Measurements from ENCODE around the gene BLOC1S5. TPM values are rescaled to one million over a fixed set of nuclear protein-coding genes. Genes with fewer than 3 reads are reported as not detected.
A peak's percentile ranks its signal among the peaks of the same experiment; 100 is the strongest.

The BLOC1S5 gene
- total and polyA plus RNA-seq, 2 experiments from 2014 or later = 13.1 to 14.0 TPM

DNA sequence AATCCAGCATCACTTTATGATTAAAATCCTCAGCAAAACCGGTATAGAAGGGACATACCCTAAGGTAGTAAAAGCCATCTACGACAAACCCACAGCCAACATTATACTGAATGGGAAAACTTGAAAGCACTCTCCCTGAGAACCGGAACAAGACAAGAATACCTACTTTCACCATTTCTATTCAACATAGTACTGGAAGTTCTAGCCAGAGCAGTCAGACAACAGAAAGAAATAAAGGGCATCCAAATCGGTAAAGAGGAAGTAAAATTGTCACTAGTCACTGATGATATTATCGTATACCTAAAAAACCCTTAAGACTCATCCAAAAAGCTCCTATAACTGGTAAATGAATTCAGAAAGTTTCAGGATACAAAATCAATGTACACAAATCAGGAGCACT is 33.3 kb downstream of the BLOC1S5 start:
- Histone ChIP-seq H3K36me3 (ENCODE audit: low read depth) (no peaks in the 10 kb centered on the region), H4K20me1 (ENCODE audit: insufficient read depth) (no peaks in the 10 kb centered on the region), H3K27ac (no peak overlapping the region), H3K27me3 (replicated peaks; ENCODE audit: insufficient read depth) (no peaks in the 10 kb centered on the region), H3K9me2 (ENCODE audit: insufficient read depth) (no peaks in the 10 kb centered on the region), H3K4me3 (no peak overlapping the region), H3F3A (ENCODE audit: insufficient read depth) (no peaks in the 10 kb centered on the region; the same call in 1 of the 2 replicates), H3K79me2 (ENCODE audit: insufficient read depth) (peaks cover 92% of the 10 kb centered on the region), H3K4me1 (ENCODE audit: insufficient read depth) (peaks cover 21% of the 10 kb centered on the region), H2AFZ (no peak overlapping the region), H3K9me3 (ENCODE audit: low read depth) (no peaks in the 10 kb centered on the region), H3K4me2 (ENCODE audit: unreplicated experiment) (no peak overlapping the region), H3K9ac (no peak overlapping the region)
- no peak for TF ChIP-seq EZH2 (IDR thresholded peaks at IDR 0.05; ENCODE audit: insufficient read depth, poor library complexity, severe bottlenecking)
- in situ Hi-C loops (cut with MboI) = no loop called here
- no peak for DNase-seq
- WGBS, 2 experiments (ENCODE audit: low coverage in 1 of 2, low lambda C conversion rate in 2 of 2, missing lambda C conversion rate in 2 of 2) = 94 to 97% methylated on average over 5 of the region's 5 CpGs

DNA sequence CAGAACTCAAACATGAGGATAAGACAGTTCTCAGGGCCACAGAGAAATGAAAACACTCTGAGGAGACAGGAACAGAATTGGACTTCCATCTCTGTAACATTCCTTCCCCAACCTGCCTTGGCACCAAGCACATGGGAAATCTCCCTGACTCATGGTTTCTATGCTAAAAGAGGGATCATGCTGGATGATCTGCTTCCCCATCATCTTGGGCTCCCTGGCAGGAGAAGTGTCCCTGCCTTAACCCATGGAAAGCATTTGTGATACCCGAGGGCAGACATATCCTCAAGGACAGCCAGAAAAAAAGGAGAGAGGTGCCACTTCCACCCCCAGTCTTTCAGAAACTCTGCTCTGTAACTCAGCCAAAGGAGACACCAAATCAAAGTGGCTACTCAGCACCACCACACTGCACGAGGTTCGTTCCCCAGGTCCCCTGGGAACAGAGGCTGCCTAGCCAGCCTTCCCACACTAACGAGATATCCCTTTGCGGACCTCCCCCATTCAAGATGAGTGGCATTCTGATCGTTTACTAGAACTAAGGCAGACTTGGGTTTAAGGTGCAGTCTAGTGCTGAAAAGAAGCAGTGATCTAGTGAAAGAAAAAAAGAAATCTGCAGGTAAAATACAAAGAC is 34.8 kb downstream of the BLOC1S5 start:
- no peak overlapping the region for H3K27ac ChIP-seq
- peak; percentile 21 for DNase-seq
- 54 to 59% methylated on average over 6 of the region's 6 CpGs for WGBS, 2 experiments (ENCODE audit: low coverage in 1 of 2, low lambda C conversion rate in 2 of 2, missing lambda C conversion rate in 2 of 2)

DNA sequence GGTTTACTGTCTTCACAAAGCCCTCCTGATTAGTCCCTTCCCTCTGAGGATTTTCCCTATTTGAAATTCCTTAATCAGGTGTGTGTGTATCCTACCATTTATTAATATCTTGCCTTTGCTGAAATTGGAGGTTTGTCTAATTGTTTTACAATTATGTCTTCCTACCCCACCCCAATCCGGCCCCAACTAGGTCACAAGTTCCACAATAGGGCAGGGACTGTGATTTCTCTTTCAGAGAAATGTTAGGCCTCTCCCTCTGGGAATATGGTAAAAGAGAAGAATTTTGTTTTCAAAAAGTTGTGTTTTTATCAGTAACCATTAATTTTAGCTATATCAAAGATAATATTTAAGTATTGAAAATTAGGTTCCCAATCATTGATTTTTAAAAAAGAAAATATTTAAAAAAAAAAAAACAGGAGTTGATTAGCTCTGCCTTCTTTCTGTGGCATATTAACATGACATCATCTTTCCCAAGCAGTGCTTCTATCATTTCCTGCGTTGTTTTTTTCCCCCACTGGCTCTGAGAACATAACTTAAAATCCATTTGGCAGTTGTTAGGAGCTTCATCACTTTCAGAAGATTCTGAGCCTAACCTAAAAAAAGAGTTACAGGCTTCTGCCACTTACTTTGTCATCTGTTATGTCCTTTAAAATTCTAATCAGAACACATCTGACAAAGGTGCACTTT is 36.1 kb downstream of the BLOC1S5 start:
- Histone ChIP-seq H3K4me1 (ENCODE audit: insufficient read depth) (peaks cover 21% of the 10 kb centered on the region), H3K9ac (peak overlapping the region; percentile 24; the same call in 1 of the 2 replicates), H3K79me2 (ENCODE audit: insufficient read depth) (peaks cover 68% of the 10 kb centered on the region), H3K27me3 (replicated peaks; ENCODE audit: insufficient read depth) (no peaks in the 10 kb centered on the region), H4K20me1 (ENCODE audit: insufficient read depth) (no peaks in the 10 kb centered on the region), H3F3A (ENCODE audit: insufficient read depth) (no peaks in the 10 kb centered on the region; the same call in 1 of the 2 replicates), H3K27ac (0 out of 2 replicates have a peak overlapping the region, but pooled peaks have one; percentile 12), H3K4me3 (no peak overlapping the region), H2AFZ (peak overlapping the region; percentile 57), H3K9me2 (ENCODE audit: insufficient read depth) (no peaks in the 10 kb centered on the region), H3K4me2 (ENCODE audit: unreplicated experiment) (no peak overlapping the region), H3K36me3 (ENCODE audit: low read depth) (no peaks in the 10 kb centered on the region), H3K9me3 (ENCODE audit: low read depth) (no peaks in the 10 kb centered on the region)
- no peak for TF ChIP-seq EZH2 (IDR thresholded peaks at IDR 0.05; ENCODE audit: insufficient read depth, poor library complexity, severe bottlenecking)
- no peak for TF ChIP-seq EZH2phosphoT487 (IDR thresholded peaks at IDR 0.05; ENCODE audit: insufficient read depth, low read depth)
- in situ Hi-C loops (cut with MboI) = no loop called here
- peak; percentile 58 for DNase-seq
- WGBS, 2 experiments (ENCODE audit: low coverage in 1 of 2, low lambda C conversion rate in 2 of 2, missing lambda C conversion rate in 2 of 2) = 11 to 15% methylated on average over 2 of the region's 2 CpGs

More for the DNA sequence above, 34.8 kb downstream of the BLOC1S5 start:
- Histone ChIP-seq H3K4me2 (ENCODE audit: unreplicated experiment) (peak overlapping the region; percentile 14), H4K20me1 (ENCODE audit: insufficient read depth) (no peaks in the 10 kb centered on the region), H3K9ac (no peak overlapping the region), H3K36me3 (ENCODE audit: low read depth) (no peaks in the 10 kb centered on the region), H3K9me3 (ENCODE audit: low read depth) (no peaks in the 10 kb centered on the region), H2AFZ (no peak overlapping the region), H3K79me2 (ENCODE audit: insufficient read depth) (peaks cover 77% of the 10 kb centered on the region), H3K9me2 (ENCODE audit: insufficient read depth) (no peaks in the 10 kb centered on the region), H3F3A (ENCODE audit: insufficient read depth) (no peaks in the 10 kb centered on the region; the same call in 1 of the 2 replicates), H3K27me3 (replicated peaks; ENCODE audit: insufficient read depth) (no peaks in the 10 kb centered on the region), H3K4me3 (no peak overlapping the region), H3K4me1 (ENCODE audit: insufficient read depth) (peaks cover 21% of the 10 kb centered on the region)
- TF ChIP-seq EZH2phosphoT487 (IDR thresholded peaks at IDR 0.05; ENCODE audit: insufficient read depth, low read depth) = no peak
- no peak for TF ChIP-seq EZH2 (IDR thresholded peaks at IDR 0.05; ENCODE audit: insufficient read depth, poor library complexity, severe bottlenecking)
- in situ Hi-C loops (cut with MboI) = no loop called here

DNA sequence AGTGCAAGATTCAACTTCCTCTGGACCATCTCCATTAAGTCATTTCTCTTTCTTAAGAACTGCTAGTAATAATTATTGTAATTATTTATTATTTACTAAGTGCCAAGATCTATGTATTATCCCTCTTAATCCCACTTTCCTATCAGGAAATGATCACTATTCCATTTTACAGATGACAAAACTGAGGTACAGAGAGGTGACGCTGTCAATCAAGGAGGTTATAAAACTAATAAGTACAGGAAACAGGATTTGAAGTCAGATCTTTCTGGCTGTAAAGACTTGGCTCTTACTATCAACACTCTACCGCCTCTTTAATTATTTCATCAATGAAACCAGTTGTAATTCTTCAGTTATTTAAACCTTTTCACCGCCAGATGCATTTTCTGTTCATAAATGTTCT is 37.4 kb downstream of the BLOC1S5 start:
- no peak overlapping the region for H2AFZ ChIP-seq
- no peak overlapping the region for H3K9ac ChIP-seq
- no peaks in the 10 kb centered on the region for H3K9me2 ChIP-seq (ENCODE audit: insufficient read depth)
- no peaks in the 10 kb centered on the region for H4K20me1 ChIP-seq (ENCODE audit: insufficient read depth)
- no peak overlapping the region for H3K4me2 ChIP-seq (ENCODE audit: unreplicated experiment)
- H3K36me3 ChIP-seq (ENCODE audit: low read depth) = no peaks in the 10 kb centered on the region
- no peak overlapping the region for H3K4me3 ChIP-seq
- H3F3A ChIP-seq (ENCODE audit: insufficient read depth) = no peaks in the 10 kb centered on the region; the same call in 1 of the 2 replicates
- H3K27me3 ChIP-seq (replicated peaks; ENCODE audit: insufficient read depth) = no peaks in the 10 kb centered on the region
- H3K27ac ChIP-seq = no peak overlapping the region
- TF ChIP-seq EZH2 (IDR thresholded peaks at IDR 0.05; ENCODE audit: insufficient read depth, poor library complexity, severe bottlenecking) = no peak
- no peak for TF ChIP-seq EZH2phosphoT487 (IDR thresholded peaks at IDR 0.05; ENCODE audit: insufficient read depth, low read depth)
- H3K9me3 ChIP-seq (ENCODE audit: low read depth) = no peaks in the 10 kb centered on the region
- peaks cover 21% of the 10 kb centered on the region for H3K4me1 ChIP-seq (ENCODE audit: insufficient read depth)
- DNase-seq = no peak
- 76 to 78% methylated on average over 3 of the region's 3 CpGs for WGBS, 2 experiments (ENCODE audit: low coverage in 1 of 2, low lambda C conversion rate in 2 of 2, missing lambda C conversion rate in 2 of 2)
- in situ Hi-C loops (cut with MboI) = no loop called here
- peaks cover 55% of the 10 kb centered on the region for H3K79me2 ChIP-seq (ENCODE audit: insufficient read depth)
